ENCODE data around the gene RNF44. TPM values are rescaled to one million over a fixed set of nuclear protein-coding genes. Genes with fewer than 3 reads are reported as not detected.
"Not testable (repeated sequence)": the region's sequence is repeated elsewhere in the genome, so short reads cannot be mapped to it uniquely, and the experiment has no call there.

RNF44 gene
- total RNA-seq, 1 donor from 2014 or later = 9.6 TPM

GRCh38 chr5:176552332-176552869 lies 15.2 kb upstream of the RNF44 start:
- DNase-seq (ENCODE audit: low read depth) = no peak

- DNase-seq (ENCODE audit: low read depth) = not testable (repeated sequence)
Measured at GRCh38 chr5:176550937-176551336, 13.7 kb upstream of the RNF44 start.

- DNase-seq (ENCODE audit: low read depth) = no peak
Measured at GRCh38 chr5:176550275-176550831, 13.2 kb upstream of the RNF44 start.

DNA sequence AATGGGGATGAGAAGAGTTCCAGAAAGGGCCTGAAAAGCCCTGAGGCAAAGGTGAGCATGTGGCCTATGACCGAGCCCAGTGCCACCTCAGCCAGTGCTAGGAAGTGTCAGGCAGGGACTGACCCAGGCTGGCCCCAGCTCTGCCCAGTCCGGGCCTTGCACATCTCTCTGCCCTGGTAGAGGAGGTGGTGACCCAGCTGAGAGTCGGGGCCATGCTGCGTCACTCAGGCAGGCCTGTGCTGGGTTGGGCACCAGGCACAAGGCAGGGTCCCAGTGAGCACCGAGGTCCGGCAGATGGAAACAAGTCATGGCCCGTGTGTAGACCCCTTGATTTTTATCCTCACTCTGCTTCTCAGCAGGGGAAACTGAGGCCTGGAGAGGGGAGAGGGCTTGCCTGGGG lies 12.7 kb upstream of the RNF44 start:
- no peak for DNase-seq (ENCODE audit: low read depth)

GRCh38 chr5:176548967-176549444 lies 11.8 kb upstream of the RNF44 start, which contains the start of gene CDHR2:
CDHR2 (plus strand) TSS chr5:176549342; CDS start chr5:176565353, 16,011 bp downstream.
- DNase-seq (ENCODE audit: low read depth) = no peak

DNA sequence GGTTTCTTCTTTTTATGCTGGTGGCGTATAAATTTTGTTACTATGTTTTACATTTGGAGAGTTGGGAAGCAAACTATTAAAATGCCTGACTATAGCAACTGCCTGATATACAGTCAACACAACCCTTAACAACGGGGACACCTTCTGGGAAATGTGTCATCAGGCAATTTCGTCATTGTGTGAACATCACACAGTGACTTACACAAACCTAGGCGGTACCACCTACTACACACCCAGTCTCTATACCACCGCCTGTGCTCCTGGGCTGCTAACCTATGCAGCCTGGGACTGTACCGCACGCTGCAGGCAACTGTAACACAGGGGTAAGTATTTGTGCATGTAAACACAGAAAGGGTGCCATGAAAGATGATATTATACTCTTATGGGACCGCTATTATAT lies 10.6 kb upstream of the RNF44 start:
- no peak for DNase-seq (ENCODE audit: low read depth)

- DNase-seq (ENCODE audit: low read depth) = no peak
Measured at GRCh38 chr5:176545737-176546509, 8.7 kb upstream of the RNF44 start.

DNA sequence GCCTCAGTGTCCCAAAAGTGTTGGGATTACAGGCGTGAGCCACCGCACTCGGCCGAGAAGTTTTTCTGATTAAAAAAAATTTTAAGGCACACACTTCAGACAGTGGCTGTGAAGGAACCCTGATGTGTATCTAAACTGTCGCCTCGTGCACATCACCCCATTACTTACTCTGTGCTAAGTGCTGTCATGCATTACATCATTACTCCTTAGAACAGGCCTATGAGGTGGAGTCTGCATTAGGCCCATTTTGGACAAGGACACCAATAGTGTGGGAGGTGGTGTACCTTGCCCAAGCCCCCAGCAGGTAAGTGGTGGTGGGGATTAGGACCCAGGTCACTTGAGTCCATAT lies 8.2 kb upstream of the RNF44 start:
- DNase-seq (ENCODE audit: low read depth) = no peak

DNA sequence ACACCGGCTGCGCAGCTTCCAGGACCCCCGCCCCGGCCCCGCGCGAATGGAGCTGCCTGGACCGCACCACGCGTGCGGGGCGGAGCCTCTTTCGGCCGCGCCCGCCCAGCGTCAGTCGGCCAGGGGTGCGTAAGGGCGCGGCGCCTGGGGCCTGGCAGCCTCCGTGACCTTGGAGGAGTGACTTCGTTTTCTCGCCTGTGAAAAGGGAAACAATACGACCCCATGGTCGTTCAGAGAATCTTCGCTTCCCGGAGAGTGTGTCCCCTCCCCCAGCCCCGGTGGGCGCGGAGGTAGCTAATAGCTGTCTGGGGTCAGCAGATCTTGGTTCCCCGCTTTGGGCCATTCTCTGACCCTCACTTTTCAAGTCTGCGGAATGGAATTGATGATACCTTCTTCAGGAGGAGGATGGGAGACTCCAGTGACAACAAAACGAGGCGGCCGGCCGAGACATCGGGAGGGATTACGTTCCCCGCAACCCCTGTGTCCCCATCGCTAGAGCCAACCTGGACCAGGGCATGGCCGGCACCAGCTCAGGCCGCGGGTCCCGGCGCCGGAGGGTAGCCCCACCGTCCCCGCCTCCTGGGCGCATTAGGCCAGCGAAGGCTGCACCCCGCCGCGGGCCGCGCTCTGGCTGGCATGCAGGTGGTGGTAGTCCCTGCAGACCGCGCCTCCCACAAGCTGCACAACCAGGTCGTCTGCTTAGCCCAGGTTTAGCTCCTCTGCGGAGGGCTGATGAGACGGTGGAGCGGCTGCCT lies 6.4 kb upstream of the RNF44 start:
- peak; percentile 65 for DNase-seq (ENCODE audit: low read depth)

DNA sequence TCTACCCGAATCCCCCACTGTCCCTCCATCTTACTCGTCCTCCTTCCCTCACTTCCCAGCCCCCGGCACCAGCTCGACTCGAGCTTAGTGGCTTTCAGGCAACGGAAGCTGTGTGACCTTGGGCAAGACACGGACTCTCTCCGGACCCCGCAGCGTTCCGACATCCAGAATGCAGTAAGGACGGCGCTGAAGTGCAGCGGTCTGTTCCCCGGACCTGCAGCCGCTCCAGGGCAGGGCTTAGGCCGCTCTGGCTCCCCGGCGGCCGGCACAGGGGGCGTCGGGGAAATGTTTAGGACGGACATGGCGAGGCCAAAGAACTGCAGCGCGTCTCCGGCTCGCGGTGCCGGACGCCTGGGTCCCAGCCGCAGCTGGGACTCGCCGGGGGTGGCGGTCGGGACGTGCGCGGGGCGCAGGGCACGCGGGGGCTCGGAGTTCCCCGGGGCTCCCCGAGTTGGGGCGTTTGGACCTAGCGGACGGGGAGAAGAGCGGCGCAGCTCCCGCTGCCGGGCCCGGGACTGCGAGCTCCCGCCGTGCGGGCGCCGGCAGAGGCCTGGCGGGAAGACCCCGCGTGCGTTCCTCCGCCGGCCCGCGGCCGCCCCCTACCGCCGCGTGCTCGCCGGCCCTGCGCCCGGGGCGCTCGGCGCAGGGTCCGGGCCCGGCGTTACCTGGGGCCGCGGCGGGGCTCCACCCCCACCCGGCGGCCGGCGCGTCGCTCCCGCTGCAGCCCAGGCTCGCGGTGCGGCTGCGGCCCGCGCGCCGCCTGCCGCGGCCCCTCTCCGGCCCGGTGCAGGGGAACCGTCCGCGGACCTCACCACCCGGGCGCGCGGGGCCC lies 5.6 kb upstream of the RNF44 start:
- peak; percentile 20 for DNase-seq (ENCODE audit: low read depth)

DNA sequence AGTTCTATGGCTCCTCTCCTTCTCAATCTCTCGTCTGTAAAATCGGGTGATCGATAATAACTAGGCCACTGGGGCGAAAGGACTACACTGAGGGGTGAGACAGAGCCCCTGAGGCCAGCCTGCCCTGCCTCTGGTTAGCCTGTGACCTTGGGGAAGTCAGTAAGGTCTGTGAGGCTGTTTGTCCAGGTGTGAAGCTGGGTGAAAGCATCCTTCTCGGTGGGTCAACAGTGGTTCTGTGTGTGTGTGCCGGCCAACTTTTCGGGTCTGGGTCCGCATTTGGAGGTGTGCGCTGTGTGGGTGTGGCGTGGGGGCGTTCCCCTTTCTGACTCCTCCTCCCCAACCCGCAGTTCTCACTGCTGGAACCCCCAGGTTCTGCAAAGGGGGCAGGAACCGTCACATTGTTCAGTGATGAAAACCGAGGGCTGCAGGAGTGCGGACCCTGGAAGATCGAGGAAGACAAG lies 5.0 kb upstream of the RNF44 start:
- no peak for DNase-seq (ENCODE audit: low read depth)

GRCh38 chr5:176541338-176542134 lies 4.3 kb upstream of the RNF44 start:
- no peak for DNase-seq (ENCODE audit: low read depth)

DNA sequence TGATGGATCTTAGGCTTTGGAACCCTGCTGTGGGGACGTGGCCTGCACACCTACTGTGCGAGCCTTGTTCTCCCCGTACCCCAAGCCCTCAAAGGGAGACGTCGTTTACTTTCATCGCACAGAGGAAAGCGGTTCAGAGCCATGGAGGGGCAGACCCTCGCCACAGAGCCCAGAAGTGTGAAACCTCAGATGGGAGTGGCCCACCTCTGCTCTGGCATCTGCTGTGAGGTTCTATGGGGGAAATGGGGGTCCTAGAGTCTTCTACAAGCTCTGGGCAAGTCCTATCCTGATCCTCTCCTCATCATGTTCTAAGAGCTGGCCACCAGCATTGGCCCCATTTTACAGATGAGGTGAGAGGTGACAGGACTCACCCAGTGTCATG lies 3.7 kb upstream of the RNF44 start:
- no peak for DNase-seq (ENCODE audit: low read depth)

DNA sequence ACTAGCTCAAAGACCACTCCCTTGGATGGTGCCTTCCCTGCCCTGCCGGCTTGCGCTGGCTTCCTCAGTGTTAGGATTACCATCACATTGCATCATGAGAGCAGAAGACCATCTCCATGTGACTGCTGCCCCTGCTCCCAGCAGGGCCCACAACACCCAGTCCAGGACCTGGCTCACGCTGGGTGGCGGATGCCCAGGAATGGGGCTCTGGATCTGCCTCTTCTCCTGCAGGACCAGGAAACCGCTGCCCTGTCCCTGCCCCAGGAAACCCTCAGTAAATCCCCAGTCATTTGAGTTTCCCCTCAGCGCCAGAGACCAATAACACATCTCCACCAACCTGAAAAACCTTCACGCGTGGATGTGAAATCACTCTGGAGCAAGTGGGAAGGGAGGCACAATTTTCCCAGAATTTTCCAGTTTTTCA lies 3.3 kb upstream of the RNF44 start:
- DNase-seq (ENCODE audit: low read depth) = no peak

DNA sequence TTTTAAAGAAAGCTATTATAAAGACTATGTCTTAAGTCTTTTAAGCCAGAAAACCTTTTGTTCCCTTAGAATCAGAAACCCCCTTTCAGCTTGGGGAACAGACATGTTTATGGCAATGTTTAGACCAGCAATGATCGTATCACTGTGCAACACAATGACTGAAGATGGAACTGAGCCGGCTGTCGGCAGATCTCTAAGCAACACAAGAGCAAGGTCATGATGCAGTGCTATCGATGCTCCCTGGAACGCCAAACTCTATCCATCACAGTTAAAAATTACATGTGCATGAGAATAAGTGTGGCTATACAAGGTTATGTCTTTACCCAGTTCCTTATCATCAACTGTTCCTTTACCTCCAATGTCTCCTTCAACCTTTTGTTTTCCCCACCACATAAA lies 1.8 kb upstream of the RNF44 start:
- DNase-seq (ENCODE audit: low read depth) = no peak

DNA sequence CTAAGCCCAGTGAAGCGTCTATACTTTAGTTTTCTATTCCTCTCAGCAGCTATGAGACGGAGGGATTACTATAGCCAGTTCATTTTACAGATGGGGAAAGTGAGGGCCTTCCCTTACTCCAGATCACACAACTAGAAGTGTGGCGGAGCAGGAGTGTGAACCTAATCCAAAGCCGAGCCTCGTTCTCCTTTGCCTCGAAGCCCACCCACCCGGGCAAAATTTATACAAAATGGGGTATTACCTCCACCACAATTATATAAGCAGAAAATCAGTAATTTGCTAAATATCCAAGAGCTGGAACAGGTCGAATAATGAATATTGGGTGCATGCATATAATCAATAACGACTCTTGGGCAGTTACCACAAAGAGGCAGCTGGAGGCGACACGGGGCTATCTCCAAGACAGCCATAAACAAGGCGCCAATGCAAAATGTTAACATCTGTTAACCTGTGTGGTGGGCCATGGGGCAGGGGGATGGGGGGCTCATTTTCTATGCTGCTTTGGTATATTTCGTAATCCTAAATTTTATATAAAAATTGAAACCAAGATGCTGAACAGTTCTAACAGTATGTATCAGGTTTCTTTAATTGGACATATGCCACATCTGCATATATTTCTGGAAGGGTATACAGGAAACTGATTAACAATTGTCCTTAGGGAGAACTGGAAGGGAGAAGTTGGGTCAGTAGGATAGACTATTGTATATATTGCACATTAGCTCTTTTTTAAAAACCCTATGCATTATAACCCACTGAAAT lies 1.2 kb upstream of the RNF44 start:
- DNase-seq (ENCODE audit: low read depth) = no peak

DNA sequence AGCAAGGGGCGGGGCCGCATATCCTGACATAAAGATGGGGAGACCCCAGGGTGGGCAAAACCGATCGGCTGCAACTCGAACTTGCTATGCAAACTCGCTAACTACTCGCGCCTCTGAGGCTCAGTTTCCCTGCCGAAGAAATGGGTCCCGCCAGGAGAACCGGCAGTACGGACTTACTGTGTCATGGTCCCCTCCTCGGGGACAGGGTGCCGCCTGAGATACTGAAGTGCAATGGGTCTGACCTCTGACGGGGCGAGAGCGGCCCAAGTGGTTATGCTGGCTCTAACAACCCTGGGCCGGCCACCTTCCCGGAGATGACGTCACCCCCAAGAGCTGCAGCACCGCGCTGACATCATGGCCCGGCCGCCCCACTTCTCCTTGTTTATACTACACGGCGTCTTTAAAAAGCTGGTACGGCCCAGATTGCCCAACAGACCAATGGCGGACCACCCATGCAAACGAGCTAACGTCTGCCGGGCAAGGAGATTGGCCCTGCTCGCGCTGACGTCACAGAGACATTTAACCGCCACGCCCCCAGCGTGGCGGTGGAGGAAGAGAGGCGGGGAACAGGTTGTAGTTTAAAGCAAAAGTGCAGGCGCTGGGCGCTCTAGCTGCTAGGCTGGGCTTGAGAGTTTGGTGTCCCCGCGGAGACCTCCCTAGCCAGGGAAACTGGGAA lies 490 bp upstream of the RNF44 start:
- peak; percentile 99 for DNase-seq (ENCODE audit: low read depth)

- DNase-seq (ENCODE audit: low read depth) = peak; percentile 88
Measured at GRCh38 chr5:176536132-176536901, 885 bp downstream of the RNF44 start.
